Neural cell (in vitro differentiated cells): Measurements from ENCODE around the gene APBA2.

ENCODE experiments used
- EP300 ChIP-seq: fragments of 450-650 bp; conservative IDR thresholded peaks from 2 replicates; pipeline ENCODE4 v1.6.1; 2014; ENCODE audit warnings: antibody characterized with exemption, mild to moderate bottlenecking, moderate library complexity; ENCODE audit not compliant: poor library complexity, severe bottlenecking
- EZH2 ChIP-seq: fragments of 200-600, 300-800 bp; shearing (Covaris generic), sonication (generic); IDR thresholded peaks from 2 replicates; pipeline ENCODE4 v1.6.1; 2014; ENCODE audit warnings: antibody characterized with exemption, low read length, borderline replicate concordance, mild to moderate bottlenecking; ENCODE audit not compliant: insufficient read depth, poor library complexity, severe bottlenecking
- MXI1 ChIP-seq: fragments of 450-650 bp; conservative IDR thresholded peaks from 2 replicates; pipeline ENCODE4 v1.6.1; 2014; ENCODE audit warnings: antibody characterized with exemption, mild to moderate bottlenecking; ENCODE audit not compliant: poor library complexity, severe bottlenecking
- POLR2AphosphoS5 ChIP-seq: IDR thresholded peaks from 2 replicates; pipeline ENCODE4 v1.6.1; 2012
- RAD21 ChIP-seq: fragments of 450-650 bp; conservative IDR thresholded peaks from 2 replicates; pipeline ENCODE4 v1.6.1; 2014; ENCODE audit warnings: antibody characterized with exemption, mild to moderate bottlenecking, moderate library complexity
- SMC3 ChIP-seq: fragments of 450-650 bp; conservative IDR thresholded peaks from 2 replicates; pipeline ENCODE4 v1.6.1; 2014; ENCODE audit warnings: antibody characterized with exemption, mild to moderate bottlenecking, moderate library complexity; ENCODE audit not compliant: poor library complexity
- TAF1 ChIP-seq: IDR thresholded peaks from 2 replicates; pipeline ENCODE4 v1.6.1; 2012; ENCODE audit warnings: low read depth
- TF ChIP-seq, protein P1 (sequence below): fragments of 450-650 bp; IDR thresholded peaks from 2 replicates; pipeline ENCODE4 v1.5.1; 2014; ENCODE audit warnings: antibody characterized with exemption, mild to moderate bottlenecking, moderate library complexity; ENCODE audit not compliant: poor library complexity, severe bottlenecking
- TF ChIP-seq, protein P2 (sequence below): IDR thresholded peaks from 2 replicates; pipeline ENCODE4 v1.6.1; 2012; ENCODE audit warnings: borderline replicate concordance

DNA sequence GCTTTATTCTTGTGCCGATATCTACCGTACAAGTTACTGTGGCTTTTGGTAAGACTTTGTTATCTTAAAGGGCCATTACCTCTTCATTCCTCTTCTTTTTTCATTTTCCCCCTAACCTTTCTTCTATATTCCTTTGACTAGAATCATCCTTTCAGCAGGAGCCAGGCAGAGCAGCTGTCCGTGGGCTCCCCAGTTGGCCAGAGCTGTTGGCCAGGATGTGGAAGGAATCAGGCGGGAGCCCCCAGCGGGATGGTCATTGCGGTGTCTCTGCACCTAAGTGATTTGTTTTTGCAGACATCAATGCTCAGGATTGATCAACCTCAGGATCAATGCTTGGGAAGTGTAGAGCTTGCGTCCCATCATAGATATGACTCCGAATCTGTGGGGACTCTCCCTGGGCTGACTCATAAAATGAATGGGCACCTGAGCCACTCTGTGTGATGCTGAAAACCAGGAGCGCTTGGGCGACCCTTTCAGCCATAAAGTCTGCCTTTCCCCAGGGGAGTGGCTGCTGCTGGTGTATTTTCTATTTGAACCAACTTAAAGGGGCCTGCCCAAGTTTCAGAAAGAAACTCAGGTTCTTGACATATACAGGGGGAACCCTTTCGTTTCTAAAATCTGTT lies 21.7 kb downstream of the APBA2 start:
- no peak for TF ChIP-seq SMC3
- TF ChIP-seq, protein P1, sequence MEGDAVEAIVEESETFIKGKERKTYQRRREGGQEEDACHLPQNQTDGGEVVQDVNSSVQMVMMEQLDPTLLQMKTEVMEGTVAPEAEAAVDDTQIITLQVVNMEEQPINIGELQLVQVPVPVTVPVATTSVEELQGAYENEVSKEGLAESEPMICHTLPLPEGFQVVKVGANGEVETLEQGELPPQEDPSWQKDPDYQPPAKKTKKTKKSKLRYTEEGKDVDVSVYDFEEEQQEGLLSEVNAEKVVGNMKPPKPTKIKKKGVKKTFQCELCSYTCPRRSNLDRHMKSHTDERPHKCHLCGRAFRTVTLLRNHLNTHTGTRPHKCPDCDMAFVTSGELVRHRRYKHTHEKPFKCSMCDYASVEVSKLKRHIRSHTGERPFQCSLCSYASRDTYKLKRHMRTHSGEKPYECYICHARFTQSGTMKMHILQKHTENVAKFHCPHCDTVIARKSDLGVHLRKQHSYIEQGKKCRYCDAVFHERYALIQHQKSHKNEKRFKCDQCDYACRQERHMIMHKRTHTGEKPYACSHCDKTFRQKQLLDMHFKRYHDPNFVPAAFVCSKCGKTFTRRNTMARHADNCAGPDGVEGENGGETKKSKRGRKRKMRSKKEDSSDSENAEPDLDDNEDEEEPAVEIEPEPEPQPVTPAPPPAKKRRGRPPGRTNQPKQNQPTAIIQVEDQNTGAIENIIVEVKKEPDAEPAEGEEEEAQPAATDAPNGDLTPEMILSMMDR, result no peak
- TF ChIP-seq POLR2AphosphoS5, result no peak
- TF ChIP-seq, protein P2, sequence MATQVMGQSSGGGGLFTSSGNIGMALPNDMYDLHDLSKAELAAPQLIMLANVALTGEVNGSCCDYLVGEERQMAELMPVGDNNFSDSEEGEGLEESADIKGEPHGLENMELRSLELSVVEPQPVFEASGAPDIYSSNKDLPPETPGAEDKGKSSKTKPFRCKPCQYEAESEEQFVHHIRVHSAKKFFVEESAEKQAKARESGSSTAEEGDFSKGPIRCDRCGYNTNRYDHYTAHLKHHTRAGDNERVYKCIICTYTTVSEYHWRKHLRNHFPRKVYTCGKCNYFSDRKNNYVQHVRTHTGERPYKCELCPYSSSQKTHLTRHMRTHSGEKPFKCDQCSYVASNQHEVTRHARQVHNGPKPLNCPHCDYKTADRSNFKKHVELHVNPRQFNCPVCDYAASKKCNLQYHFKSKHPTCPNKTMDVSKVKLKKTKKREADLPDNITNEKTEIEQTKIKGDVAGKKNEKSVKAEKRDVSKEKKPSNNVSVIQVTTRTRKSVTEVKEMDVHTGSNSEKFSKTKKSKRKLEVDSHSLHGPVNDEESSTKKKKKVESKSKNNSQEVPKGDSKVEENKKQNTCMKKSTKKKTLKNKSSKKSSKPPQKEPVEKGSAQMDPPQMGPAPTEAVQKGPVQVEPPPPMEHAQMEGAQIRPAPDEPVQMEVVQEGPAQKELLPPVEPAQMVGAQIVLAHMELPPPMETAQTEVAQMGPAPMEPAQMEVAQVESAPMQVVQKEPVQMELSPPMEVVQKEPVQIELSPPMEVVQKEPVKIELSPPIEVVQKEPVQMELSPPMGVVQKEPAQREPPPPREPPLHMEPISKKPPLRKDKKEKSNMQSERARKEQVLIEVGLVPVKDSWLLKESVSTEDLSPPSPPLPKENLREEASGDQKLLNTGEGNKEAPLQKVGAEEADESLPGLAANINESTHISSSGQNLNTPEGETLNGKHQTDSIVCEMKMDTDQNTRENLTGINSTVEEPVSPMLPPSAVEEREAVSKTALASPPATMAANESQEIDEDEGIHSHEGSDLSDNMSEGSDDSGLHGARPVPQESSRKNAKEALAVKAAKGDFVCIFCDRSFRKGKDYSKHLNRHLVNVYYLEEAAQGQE, result no peak
- no peak for TF ChIP-seq EZH2
- TF ChIP-seq EP300, result no peak
- TF ChIP-seq TAF1, result no peak
- no peak for TF ChIP-seq RAD21
- no peak for TF ChIP-seq MXI1
